GM10266 (cell line): ENCODE measurements around the gene CDH4.

Experiments
- DNase-seq: peaks from one replicate; pipeline ENCODE4 v3.0.0; 2012; ENCODE audit errors: extremely low spot score
- TF ChIP-seq, protein P1 (sequence below): IDR thresholded peaks from 2 replicates; pipeline ENCODE4 v1.5.1; 2012; ENCODE audit warnings: mild to moderate bottlenecking, low read depth; ENCODE audit not compliant: control insufficient read depth, insufficient read depth; ENCODE audit errors: missing control alignments

The CDH4 gene

DNA sequence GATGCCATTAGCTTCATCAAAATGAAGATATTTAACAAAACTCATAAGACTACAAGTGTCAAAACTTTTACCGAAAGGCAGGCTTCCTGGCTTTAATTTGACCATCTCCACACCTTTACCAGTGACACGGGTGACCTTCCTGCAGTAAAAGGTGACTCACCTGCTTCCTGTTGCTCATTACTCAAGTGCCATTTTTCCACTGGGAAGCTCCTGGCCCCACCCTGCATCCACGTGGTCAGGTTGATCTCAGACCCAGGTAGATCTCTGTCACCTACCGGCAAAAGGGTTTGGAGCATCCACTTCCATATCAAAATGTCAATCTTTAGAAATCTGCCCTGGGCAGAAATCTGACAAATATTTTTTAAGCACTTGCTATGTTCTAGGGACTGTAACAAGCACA, 31.9 kb upstream of the CDH4 start:
- TF ChIP-seq, protein P1, sequence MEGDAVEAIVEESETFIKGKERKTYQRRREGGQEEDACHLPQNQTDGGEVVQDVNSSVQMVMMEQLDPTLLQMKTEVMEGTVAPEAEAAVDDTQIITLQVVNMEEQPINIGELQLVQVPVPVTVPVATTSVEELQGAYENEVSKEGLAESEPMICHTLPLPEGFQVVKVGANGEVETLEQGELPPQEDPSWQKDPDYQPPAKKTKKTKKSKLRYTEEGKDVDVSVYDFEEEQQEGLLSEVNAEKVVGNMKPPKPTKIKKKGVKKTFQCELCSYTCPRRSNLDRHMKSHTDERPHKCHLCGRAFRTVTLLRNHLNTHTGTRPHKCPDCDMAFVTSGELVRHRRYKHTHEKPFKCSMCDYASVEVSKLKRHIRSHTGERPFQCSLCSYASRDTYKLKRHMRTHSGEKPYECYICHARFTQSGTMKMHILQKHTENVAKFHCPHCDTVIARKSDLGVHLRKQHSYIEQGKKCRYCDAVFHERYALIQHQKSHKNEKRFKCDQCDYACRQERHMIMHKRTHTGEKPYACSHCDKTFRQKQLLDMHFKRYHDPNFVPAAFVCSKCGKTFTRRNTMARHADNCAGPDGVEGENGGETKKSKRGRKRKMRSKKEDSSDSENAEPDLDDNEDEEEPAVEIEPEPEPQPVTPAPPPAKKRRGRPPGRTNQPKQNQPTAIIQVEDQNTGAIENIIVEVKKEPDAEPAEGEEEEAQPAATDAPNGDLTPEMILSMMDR = no peak
- no peak for DNase-seq

- DNase-seq = no peak
- TF ChIP-seq, protein P1 = no peak
Observed at GRCh38 chr20:61220626-61221325, 31.3 kb upstream of the CDH4 start.

DNA sequence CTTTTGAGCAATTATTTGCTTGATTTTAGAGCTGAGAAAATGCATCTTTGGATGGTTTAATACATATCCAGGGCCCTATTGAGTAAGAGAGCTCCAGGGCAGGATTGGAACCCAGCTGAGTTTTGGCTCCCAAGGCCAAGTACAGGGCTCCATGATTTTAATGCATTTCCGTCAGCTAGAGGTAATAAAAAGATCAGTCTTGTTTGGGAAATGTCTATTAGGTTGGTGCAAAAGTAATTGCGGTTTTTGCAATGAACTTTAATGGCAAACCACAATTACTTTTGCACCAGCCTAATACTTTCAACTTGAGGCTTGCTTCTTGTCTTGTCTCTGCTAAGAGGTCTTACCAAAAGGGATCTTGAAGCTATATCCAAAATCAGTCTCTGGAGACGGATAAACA, 29.4 kb upstream of the CDH4 start:
- DNase-seq = no peak
- TF ChIP-seq, protein P1 = no peak

DNA sequence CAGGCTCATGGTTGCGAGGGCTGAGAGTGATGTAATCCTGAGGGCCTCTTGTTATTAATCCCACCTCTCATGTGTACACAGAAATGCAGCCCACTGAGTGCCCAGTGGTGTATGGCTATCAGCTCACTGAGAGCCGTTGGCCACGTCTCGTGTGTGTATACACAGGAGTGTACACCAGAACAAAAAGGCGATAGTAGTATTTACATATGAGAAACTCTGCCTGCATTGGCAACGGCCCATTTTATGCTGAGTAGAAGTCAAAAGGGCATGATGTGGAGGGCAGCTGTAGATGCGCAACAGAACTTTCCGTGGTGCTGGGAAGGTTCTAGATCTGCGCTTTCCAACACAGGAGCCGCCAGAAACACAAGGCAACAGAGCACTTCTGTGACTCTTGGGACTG, 28.9 kb upstream of the CDH4 start:
- DNase-seq = no peak
- TF ChIP-seq, protein P1 = no peak

DNA sequence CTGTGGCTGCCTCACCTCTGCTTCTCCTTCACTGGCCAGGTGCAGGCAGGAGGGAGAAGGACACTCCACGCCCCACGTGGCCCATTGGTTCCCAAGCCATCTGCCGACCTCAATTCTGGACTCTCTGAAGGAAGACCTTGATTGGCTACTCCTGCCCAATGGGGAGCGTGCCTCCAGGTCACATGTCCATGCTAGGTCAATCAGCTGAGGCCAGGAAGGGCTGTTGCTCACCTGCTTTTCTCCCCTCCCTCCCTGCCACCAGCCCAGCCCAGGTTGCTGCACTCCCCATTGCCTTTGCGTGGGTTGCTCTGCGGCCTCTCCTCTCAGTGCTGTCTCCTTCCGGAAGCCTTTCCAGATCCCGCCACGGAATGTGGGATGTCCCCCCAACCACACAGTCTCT, 21.9 kb upstream of the CDH4 start:
- TF ChIP-seq, protein P1 = no peak
- no peak for DNase-seq

DNA sequence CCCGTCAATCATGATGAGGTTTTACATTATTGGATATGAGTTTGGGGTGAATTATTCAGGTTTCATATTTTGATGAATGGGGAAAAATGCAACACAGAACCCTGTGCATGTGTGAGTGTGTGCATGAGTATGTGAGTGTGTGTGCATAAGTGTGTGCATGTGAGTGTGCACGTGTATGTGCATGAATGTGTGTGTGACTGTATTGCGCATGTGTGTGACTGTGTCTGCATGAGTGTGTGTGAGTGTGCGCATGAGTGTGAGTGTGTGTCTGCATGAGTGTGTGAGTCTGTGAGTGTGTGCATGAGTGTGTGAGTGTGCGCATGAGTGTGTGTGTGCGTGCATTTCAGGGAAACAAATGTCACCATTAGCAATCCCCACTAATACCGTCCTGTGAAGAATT, 18.5 kb upstream of the CDH4 start:
- no peak for DNase-seq
- TF ChIP-seq, protein P1 = no peak

DNA sequence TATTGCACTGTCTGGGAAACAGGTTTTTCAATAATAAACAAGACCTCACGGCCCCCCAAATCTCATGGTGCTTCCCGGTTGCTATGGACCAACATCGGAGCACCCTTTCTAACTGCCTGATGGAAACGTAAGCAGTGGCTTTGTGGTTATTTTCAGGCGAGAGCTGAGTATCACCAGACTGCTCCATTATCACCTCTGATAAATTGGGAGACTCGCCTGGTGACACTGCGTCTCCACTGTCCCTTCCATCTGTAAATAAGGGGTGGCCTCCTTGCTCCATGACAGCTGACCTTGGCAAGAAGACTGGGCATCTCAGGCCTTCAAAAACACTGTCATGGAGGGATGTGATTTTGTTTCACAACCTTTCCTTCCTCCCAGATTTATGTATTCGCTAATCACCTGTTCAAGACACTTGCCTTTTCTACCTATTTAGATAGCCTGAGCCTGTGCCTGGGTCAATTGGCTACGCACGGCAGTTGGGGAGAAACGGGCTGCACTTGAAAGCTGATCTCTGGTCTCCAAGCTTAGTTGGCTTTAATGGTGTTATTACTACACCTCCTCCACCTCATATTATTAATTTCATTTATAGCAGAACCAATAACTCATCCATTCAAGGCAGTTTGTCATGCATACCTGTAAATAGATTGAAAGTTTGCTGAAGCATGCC, 17.7 kb upstream of the CDH4 start:
- no peak for DNase-seq
- TF ChIP-seq, protein P1 = no peak
